ENCODE data around the gene STPG1. TPM values are rescaled to one million over a fixed set of nuclear protein-coding genes. Genes with fewer than 3 reads are reported as not detected.

The STPG1 gene
- total RNA-seq, 2 experiments from 2014 or later, result 1.8 to 2.4 TPM

DNA sequence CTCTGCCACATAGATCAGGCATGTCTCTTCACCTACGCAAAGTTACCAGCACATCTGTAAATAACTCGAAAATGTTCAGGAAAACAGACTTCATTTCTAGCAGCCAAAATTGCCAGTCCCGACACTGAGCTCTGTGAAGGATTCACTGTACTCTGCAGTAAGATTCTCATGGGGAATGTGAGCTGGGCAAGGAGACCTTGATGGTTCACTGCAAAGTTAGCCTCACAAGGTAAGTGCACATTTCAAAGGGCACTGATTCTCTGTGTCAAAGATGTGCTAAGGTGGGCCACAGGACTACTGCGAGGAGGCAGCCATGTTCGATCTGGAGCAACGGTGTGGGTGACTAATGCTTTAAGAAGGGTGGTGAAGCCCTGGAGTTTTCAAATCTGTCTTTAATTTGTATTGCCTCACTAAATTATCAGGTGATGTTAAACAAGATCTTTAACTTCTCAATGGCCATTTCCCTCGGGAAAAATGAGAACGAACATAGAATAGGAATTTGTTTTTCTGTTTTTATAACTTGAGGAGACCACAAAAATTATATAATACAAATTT, 25.2 kb downstream of the STPG1 start:
- ChIA-PET POLR2A (no interaction called here), CTCF (interaction anchor here (1.3 kb wide), 1 partner anchor 238 kb away, joined by 5 read pairs; no protein-coding TSS in a partner anchor)
- no peak for ATAC-seq (ENCODE audit: poor library complexity)
- H3K4me3 ChIP-seq (ENCODE audit: low read length), result no peak overlapping the region
- H3K4me1 ChIP-seq (ENCODE audit: insufficient read depth, low read length), result peaks cover 50% of the 10 kb centered on the region
- H3K36me3 Mint-ChIP-seq (ENCODE audit: low read depth), result peaks cover 21% of the 10 kb centered on the region
- no peak overlapping the region for H3K27ac Mint-ChIP-seq
- no peaks in the 10 kb centered on the region for H3K9me3 Mint-ChIP-seq
- H3K4me3 Mint-ChIP-seq, result no peak overlapping the region
- no peaks in the 10 kb centered on the region for H3K36me3 ChIP-seq (ENCODE audit: insufficient read depth, low read length)
- no peaks in the 10 kb centered on the region for H3K9me3 ChIP-seq (ENCODE audit: control insufficient read depth in 1 of 2, insufficient read depth in 1 of 2, low read length in 2 of 2)
- TF ChIP-seq CTCF (IDR thresholded peaks at IDR 0.05), result no peak
- no peaks in the 10 kb centered on the region for H3K27me3 Mint-ChIP-seq
- H3K4me1 Mint-ChIP-seq (ENCODE audit: low read depth), result peaks cover 29% of the 10 kb centered on the region
- no peak overlapping the region for H3K27ac ChIP-seq (ENCODE audit: low read depth in 1 of 2, low read length in 2 of 2)
- intact Hi-C loops (cut with DNase I, micrococcal nuclease), result loop anchor here in 1 of 2 experiments (5.0 kb wide), 1 partner anchor 439 kb away; no protein-coding TSS in a partner anchor
- no peaks in the 10 kb centered on the region for H3K27me3 ChIP-seq (ENCODE audit: control insufficient read depth in 1 of 2, insufficient read depth in 2 of 2, low read length in 2 of 2)
- DNase-seq, result no peak

- H3K4me1 Mint-ChIP-seq (ENCODE audit: low read depth), result peaks cover 22% of the 10 kb centered on the region
- peaks cover 26% of the 10 kb centered on the region for H3K36me3 Mint-ChIP-seq (ENCODE audit: low read depth)
- no peaks in the 10 kb centered on the region for H3K9me3 Mint-ChIP-seq
- ChIA-PET POLR2A (no interaction called here), CTCF (interaction anchor here (0.8 to 1.3 kb wide), 2 partner anchors 12 to 237 kb away, joined by 3 to 5 read pairs; no protein-coding TSS in a partner anchor)
- peaks cover 45% of the 10 kb centered on the region for H3K4me1 ChIP-seq (ENCODE audit: insufficient read depth, low read length)
- H3K27me3 Mint-ChIP-seq, result no peaks in the 10 kb centered on the region
- ATAC-seq (ENCODE audit: poor library complexity), result no peak
- intact Hi-C loops (cut with DNase I, micrococcal nuclease), result loop anchor here in 1 of 2 experiments (5.0 kb wide), 1 partner anchor 440 kb away; no protein-coding TSS in a partner anchor
- DNase-seq, result no peak
- no peak overlapping the region for H3K4me3 ChIP-seq (ENCODE audit: low read length)
- H3K27me3 ChIP-seq (ENCODE audit: control insufficient read depth in 1 of 2, insufficient read depth in 2 of 2, low read length in 2 of 2), result no peaks in the 10 kb centered on the region
- H3K9me3 ChIP-seq (ENCODE audit: control insufficient read depth in 1 of 2, insufficient read depth in 1 of 2, low read length in 2 of 2), result no peaks in the 10 kb centered on the region
- no peak overlapping the region for H3K27ac ChIP-seq (ENCODE audit: low read depth in 1 of 2, low read length in 2 of 2)
- H3K36me3 ChIP-seq (ENCODE audit: insufficient read depth, low read length), result no peaks in the 10 kb centered on the region
- H3K4me3 Mint-ChIP-seq, result no peak overlapping the region
- no peak for TF ChIP-seq CTCF (IDR thresholded peaks at IDR 0.05)
- no peak overlapping the region for H3K27ac Mint-ChIP-seq
Measured at GRCh38 chr1:24387636-24388175, 25.9 kb downstream of the STPG1 start.

DNA sequence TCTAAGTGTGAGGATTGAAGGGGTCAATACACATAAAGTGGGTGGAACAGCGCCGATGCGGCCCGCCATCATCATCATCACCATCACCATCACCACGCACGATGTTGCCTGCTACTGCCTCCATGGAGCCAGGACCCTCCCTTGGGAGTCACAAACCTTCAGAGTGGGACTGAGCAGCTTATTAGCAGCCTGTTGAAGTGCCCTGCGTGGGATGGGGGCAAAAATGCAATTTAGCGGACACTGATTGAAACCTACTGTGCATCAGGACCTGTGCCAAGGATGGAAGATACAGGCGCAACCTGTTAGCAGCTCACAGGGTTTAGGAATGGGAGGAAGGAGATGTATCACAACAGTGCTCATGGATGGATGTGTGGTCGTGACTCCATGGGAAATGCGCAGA, 26.7 kb downstream of the STPG1 start:
- intact Hi-C loops (cut with DNase I, micrococcal nuclease), result loop anchor here in 1 of 2 experiments (5.0 kb wide), 1 partner anchor 440 kb away; no protein-coding TSS in a partner anchor
- ATAC-seq (ENCODE audit: poor library complexity), result no peak
- H3K27ac ChIP-seq (ENCODE audit: low read depth in 1 of 2, low read length in 2 of 2), result no peak overlapping the region
- H3K4me3 ChIP-seq (ENCODE audit: low read length), result no peak overlapping the region
- no peaks in the 10 kb centered on the region for H3K9me3 Mint-ChIP-seq
- TF ChIP-seq CTCF (IDR thresholded peaks at IDR 0.05), result no peak
- no peaks in the 10 kb centered on the region for H3K27me3 ChIP-seq (ENCODE audit: control insufficient read depth in 1 of 2, insufficient read depth in 2 of 2, low read length in 2 of 2)
- no peaks in the 10 kb centered on the region for H3K27me3 Mint-ChIP-seq
- peaks cover 37% of the 10 kb centered on the region for H3K4me1 ChIP-seq (ENCODE audit: insufficient read depth, low read length)
- no peaks in the 10 kb centered on the region for H3K9me3 ChIP-seq (ENCODE audit: control insufficient read depth in 1 of 2, insufficient read depth in 1 of 2, low read length in 2 of 2)
- ChIA-PET CTCF (interaction anchor here (0.8 to 1.3 kb wide), 2 partner anchors 13 to 237 kb away, joined by 3 to 5 read pairs; no protein-coding TSS in a partner anchor), POLR2A (no interaction called here)
- H3K36me3 ChIP-seq (ENCODE audit: insufficient read depth, low read length), result no peaks in the 10 kb centered on the region
- no peak overlapping the region for H3K4me3 Mint-ChIP-seq
- H3K27ac Mint-ChIP-seq, result no peak overlapping the region
- peaks cover 14% of the 10 kb centered on the region for H3K4me1 Mint-ChIP-seq (ENCODE audit: low read depth)
- H3K36me3 Mint-ChIP-seq (ENCODE audit: low read depth), result peaks cover 34% of the 10 kb centered on the region
- DNase-seq, result no peak
